H9 (cell line): ENCODE results near the gene VRK2. TPM values are rescaled to one million over a fixed set of nuclear protein-coding genes. Genes with fewer than 3 reads are reported as not detected.

Experiments used
- DNase-seq: peaks from one replicate; pipeline ENCODE4 v3.0.0-alpha.2; 2017
- H2AFZ ChIP-seq: one replicate; pipeline ENCODE4 v1.6.1; 2013; ENCODE audit warnings: mild to moderate bottlenecking, low read length, control low read depth, moderate library complexity
- H2AK5ac ChIP-seq: 2 replicates; pipeline ENCODE4 v1.6.1; 2013; ENCODE audit warnings: low read length, control low read depth, mixed read lengths; ENCODE audit not compliant: insufficient read length
- H2BK120ac ChIP-seq: one replicate; pipeline ENCODE4 v1.6.1; 2013; ENCODE audit warnings: low read depth, mild to moderate bottlenecking, low read length, control low read depth, inconsistent platforms; ENCODE audit not compliant: poor library complexity, severe bottlenecking
- H2BK12ac ChIP-seq: 2 replicates; pipeline ENCODE4 v1.6.1; 2013; ENCODE audit warnings: low read length, control low read depth, mixed read lengths, low read depth; ENCODE audit not compliant: insufficient read length
- H2BK15ac ChIP-seq: 2 replicates; pipeline ENCODE4 v1.6.1; 2013; ENCODE audit warnings: low read depth, low read length, control low read depth
- H2BK20ac ChIP-seq: one replicate; pipeline ENCODE4 v1.6.1; 2013; ENCODE audit warnings: low read depth, mild to moderate bottlenecking, low read length, control low read depth, inconsistent platforms; ENCODE audit not compliant: poor library complexity, severe bottlenecking
- H2BK5ac ChIP-seq: 2 replicates; pipeline ENCODE4 v1.6.1; 2013; ENCODE audit warnings: low read length, control low read depth, mixed read lengths; ENCODE audit not compliant: insufficient read length
- H3K14ac ChIP-seq: 2 replicates; pipeline ENCODE4 v1.6.1; 2013; ENCODE audit warnings: low read length, control low read depth; ENCODE audit not compliant: insufficient read depth
- H3K18ac ChIP-seq: 2 replicates; pipeline ENCODE4 v1.6.1; 2013; ENCODE audit warnings: low read depth, mild to moderate bottlenecking, mixed read lengths, low read length, control low read depth; ENCODE audit not compliant: insufficient read length
- H3K23ac ChIP-seq: 2 replicates; pipeline ENCODE4 v1.6.1; 2013; ENCODE audit warnings: low read length, control low read depth, mixed read lengths, low read depth; ENCODE audit not compliant: insufficient read length
- H3K23me2 ChIP-seq: 2 replicates; pipeline ENCODE4 v1.6.1; 2013; ENCODE audit warnings: low read depth, mild to moderate bottlenecking, mixed read lengths, low read length, control low read depth; ENCODE audit not compliant: insufficient read length, poor library complexity, severe bottlenecking
- H3K27ac ChIP-seq: 2 replicates; pipeline ENCODE4 v1.5.1; 2013; ENCODE audit warnings: low read length, control low read depth, mixed read lengths, low read depth; ENCODE audit not compliant: insufficient read length
- H3K27me3 ChIP-seq: 2 replicates; pipeline ENCODE4 v1.6.1; 2013; ENCODE audit warnings: low read length, control low read depth, inconsistent platforms; ENCODE audit not compliant: insufficient read depth
- H3K4ac ChIP-seq: 2 replicates; pipeline ENCODE4 v1.6.1; 2013; ENCODE audit warnings: low read depth, mild to moderate bottlenecking, control low read depth, inconsistent platforms, low read length, moderate library complexity
- H3K4me1 ChIP-seq: 2 replicates; pipeline ENCODE4 v1.6.1; 2013; ENCODE audit warnings: low read length, control low read depth, inconsistent platforms; ENCODE audit not compliant: insufficient read depth
- H3K4me2 ChIP-seq: 2 replicates; pipeline ENCODE4 v1.6.1; 2013; ENCODE audit warnings: low read length, control low read depth, mixed read lengths; ENCODE audit not compliant: insufficient read length, insufficient read depth
- H3K56ac ChIP-seq: 2 replicates; pipeline ENCODE4 v1.6.1; 2013; ENCODE audit warnings: low read depth, mild to moderate bottlenecking, mixed read lengths, low read length, control low read depth; ENCODE audit not compliant: insufficient read length
- H3K79me1 ChIP-seq: 2 replicates; pipeline ENCODE4 v1.6.1; 2013; ENCODE audit warnings: low read depth, mild to moderate bottlenecking, moderate library complexity, low read length, control low read depth, inconsistent platforms; ENCODE audit not compliant: insufficient read depth, poor library complexity, severe bottlenecking
- H3K79me2 ChIP-seq: 2 replicates; pipeline ENCODE4 v1.6.1; 2013; ENCODE audit warnings: low read length, control low read depth, inconsistent platforms; ENCODE audit not compliant: insufficient read depth
- H3K9ac ChIP-seq: 2 replicates; pipeline ENCODE4 v1.6.1; 2013; ENCODE audit warnings: low read length, control low read depth, mixed read lengths; ENCODE audit not compliant: insufficient read length; ENCODE audit errors: extremely low read depth
- H3K9me3 ChIP-seq: one replicate; pipeline ENCODE4 v1.6.1; 2013; ENCODE audit warnings: low read depth, low read length, inconsistent platforms; ENCODE audit not compliant: control insufficient read depth
- H3T11ph ChIP-seq: one replicate; pipeline ENCODE4 v1.6.1; 2013; ENCODE audit warnings: mild to moderate bottlenecking, low read length, control low read depth, inconsistent platforms
- H4K20me1 ChIP-seq: one replicate; pipeline ENCODE4 v1.6.1; 2013; ENCODE audit not compliant: control insufficient read depth, insufficient read length, insufficient read depth
- H4K5ac ChIP-seq: 2 replicates; pipeline ENCODE4 v1.6.1; 2013; ENCODE audit warnings: low read depth, mild to moderate bottlenecking, mixed read lengths, low read length, control low read depth; ENCODE audit not compliant: insufficient read length
- H4K8ac ChIP-seq: replicated peaks from 2 replicates; pipeline ENCODE4 v1.6.1; 2013; ENCODE audit warnings: low read length, control low read depth, mixed read lengths, low read depth; ENCODE audit not compliant: insufficient read length
- H4K91ac ChIP-seq: 2 replicates; pipeline ENCODE4 v1.6.1; 2013; ENCODE audit warnings: low read depth, mild to moderate bottlenecking, moderate library complexity, mixed read lengths, low read length, control low read depth; ENCODE audit not compliant: insufficient read length
- H3K27ac Mint-ChIP-seq, 3 experiments: 2 replicates in 2 of 3; 3 replicates in 1 of 3; pipeline ENCODE4 v1.8.0; 2020 to 2021; ENCODE audit warnings: mixed read lengths in 3 of 3, mild to moderate bottlenecking in 1 of 3, moderate library complexity in 1 of 3
- H3K27me3 Mint-ChIP-seq: 2 replicates; pipeline ENCODE4 v1.8.0; 2021; ENCODE audit warnings: low read depth, mild to moderate bottlenecking, moderate library complexity, mixed read lengths
- H3K36me3 Mint-ChIP-seq, 3 experiments: 2 replicates in 2 of 3; 3 replicates in 1 of 3; pipeline ENCODE4 v1.8.0; 2020 to 2021; ENCODE audit warnings: low read depth in 3 of 3, mixed read lengths in 3 of 3; ENCODE audit not compliant: insufficient read depth in 1 of 3
- H3K4me1 Mint-ChIP-seq, 2 experiments: 2 replicates each; pipeline ENCODE4 v1.8.0; 2020; ENCODE audit warnings: mixed read lengths in 2 of 2
- H3K4me3 Mint-ChIP-seq, 2 experiments: 2 replicates in 1 of 2; 3 replicates in 1 of 2; pipeline ENCODE4 v1.8.0; 2020 to 2021; ENCODE audit warnings: mild to moderate bottlenecking in 2 of 2, mixed read lengths in 2 of 2, moderate library complexity in 1 of 2
- H3K9me3 Mint-ChIP-seq, 2 experiments: 2 replicates in 1 of 2; 3 replicates in 1 of 2; pipeline ENCODE4 v1.8.0; 2020; ENCODE audit warnings: mild to moderate bottlenecking in 2 of 2, mixed read lengths in 2 of 2, moderate library complexity in 1 of 2
- CTCF ChIP-seq: fragments of 200-600 bp; sonication (generic); conservative IDR thresholded peaks from 3 replicates; pipeline ENCODE4 v1.8.0; 2021; ENCODE audit warnings: antibody characterized with exemption, mild to moderate bottlenecking
- WGBS: extraction: QIAGEN DNeasy Blood & Tissue Kit; methylation state at CpG from one replicate; pipeline ENCODE4 v1.1.7; 2013; ENCODE audit warnings: missing lambda C conversion rate, low lambda C conversion rate, mixed read lengths; ENCODE audit not compliant: insufficient read length; ENCODE audit errors: extremely low coverage; 5-methylcytosine and 5-hydroxymethylcytosine counted together
- total RNA-seq: library from RNA; stranded (reverse); gene quantifications from 2 replicates; pipeline ENCODE4 v1.2.1, GENCODE V29; 2021

Gene VRK2
- total RNA-seq, 1 experiment from 2014 or later, result 23.8 TPM

DNA sequence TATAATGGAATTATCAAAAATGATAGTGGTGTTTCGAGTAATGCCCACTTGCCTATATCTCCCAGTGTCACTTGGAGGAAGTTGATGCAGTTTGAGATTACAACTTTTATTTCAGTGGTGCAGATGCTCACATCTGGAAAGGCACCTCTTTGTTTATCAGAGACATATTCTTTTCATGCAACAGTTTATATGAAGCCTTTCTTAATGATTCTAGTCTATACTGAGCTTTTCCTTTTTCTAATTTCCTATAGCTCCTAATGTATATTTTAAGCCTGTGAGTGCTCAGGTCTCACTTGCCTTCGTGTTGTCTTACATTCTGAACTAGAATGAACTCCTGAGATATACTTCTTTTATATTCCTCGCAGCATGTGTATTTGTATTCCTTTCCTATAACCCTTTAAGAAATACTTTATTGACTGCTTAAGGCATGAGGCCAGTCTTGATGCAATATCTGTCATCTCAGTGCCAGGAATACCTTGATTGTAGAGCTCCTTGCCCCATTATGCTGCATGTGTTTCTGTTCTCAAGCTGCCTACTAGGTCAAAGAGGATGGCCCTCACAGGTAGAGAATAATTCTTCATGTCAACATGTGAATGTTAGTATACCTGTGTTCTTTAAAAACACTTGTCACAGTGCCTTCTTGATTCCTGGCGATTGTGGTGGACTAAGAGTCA, 52.6 kb downstream of the VRK2 start:
- H4K5ac ChIP-seq, result no peak overlapping the region
- no CpG with 5 or more reads among the region's 4 CpGs for WGBS

More for the DNA sequence above, 52.6 kb downstream of the VRK2 start:
- no peaks in the 10 kb centered on the region for H3K9me3 ChIP-seq
- Mint-ChIP-seq H3K27ac (no peak overlapping the region), H3K4me1 (no peaks in the 10 kb centered on the region), H3K36me3 (peaks cover 11 to 19% (median 16%) of the 10 kb centered on the region in 3 experiments; a peak in 6 of 7 replicates), H3K9me3 (peaks cover 17 to 20% of the 10 kb centered on the region in 2 experiments; a peak in 4 of 5 replicates), H3K27me3 (no peaks in the 10 kb centered on the region), H3K4me3 (no peak overlapping the region)
- no peaks in the 10 kb centered on the region for H3K27me3 ChIP-seq
- no peaks in the 10 kb centered on the region for H4K20me1 ChIP-seq
- no peak overlapping the region for H3K4ac ChIP-seq
- no peaks in the 10 kb centered on the region for H3K23me2 ChIP-seq
- no peak overlapping the region for H4K91ac ChIP-seq
- no peak overlapping the region for H3K14ac ChIP-seq
- H2AFZ ChIP-seq, result no peak overlapping the region
- no peak overlapping the region for H3K4me2 ChIP-seq
- H2BK120ac ChIP-seq, result no peak overlapping the region
- no peak overlapping the region for H3T11ph ChIP-seq
- no peak overlapping the region for H3K18ac ChIP-seq
- DNase-seq, result no peak
- TF ChIP-seq CTCF, result no peak
- H3K4me1 ChIP-seq, result no peaks in the 10 kb centered on the region
- H2BK5ac ChIP-seq, result no peak overlapping the region
- no peak overlapping the region for H2BK20ac ChIP-seq
- H3K79me1 ChIP-seq, result no peaks in the 10 kb centered on the region
- no peak overlapping the region for H4K8ac ChIP-seq
- no peak overlapping the region for H3K23ac ChIP-seq
- H3K27ac ChIP-seq, result no peak overlapping the region
- no peak overlapping the region for H2BK12ac ChIP-seq
- no peak overlapping the region for H3K9ac ChIP-seq
- no peaks in the 10 kb centered on the region for H3K79me2 ChIP-seq
- no peak overlapping the region for H3K56ac ChIP-seq
- no peak overlapping the region for H2AK5ac ChIP-seq
- H2BK15ac ChIP-seq, result no peak overlapping the region
